GM21737 (cell line): Measurements from ENCODE around the gene CYP2W1.
A peak's percentile ranks its signal among the peaks of the same experiment; 100 is the strongest.

Source experiments
- ATAC-seq: cut with Tn5 transposase; IDR thresholded peaks from one replicate; pipeline ENCODE4 v1.9.1; 2021; ENCODE audit warnings: mild to moderate bottlenecking, moderate library complexity; ENCODE audit not compliant: unreplicated experiment

The CYP2W1 gene

GRCh38 chr7:1014681-1015080, 31.7 kb downstream of the CYP2W1 start:
- ATAC-seq: no peak

- no peak for ATAC-seq
Observed at GRCh38 chr7:1015196-1016121, 32.5 kb downstream of the CYP2W1 start.

- no peak for ATAC-seq
Observed at GRCh38 chr7:1016577-1017531, 33.9 kb downstream of the CYP2W1 start.

GRCh38 chr7:1017586-1018333, 34.8 kb downstream of the CYP2W1 start:
- ATAC-seq: no peak

GRCh38 chr7:1018334-1018695, 35.3 kb downstream of the CYP2W1 start:
- ATAC-seq: no peak

GRCh38 chr7:1019255-1019785, 36.3 kb downstream of the CYP2W1 start:
- no peak for ATAC-seq

GRCh38 chr7:1019789-1020610, 37.0 kb downstream of the CYP2W1 start:
- ATAC-seq: no peak

GRCh38 chr7:1020849-1021251, 37.9 kb downstream of the CYP2W1 start:
- no peak for ATAC-seq

GRCh38 chr7:1021366-1021765, 38.4 kb downstream of the CYP2W1 start:
- no peak for ATAC-seq

GRCh38 chr7:1021931-1022330, 39.0 kb downstream of the CYP2W1 start:
- ATAC-seq: no peak

- no peak for ATAC-seq
Observed at GRCh38 chr7:1022356-1022755, 39.4 kb downstream of the CYP2W1 start.

- ATAC-seq: no peak
Observed at GRCh38 chr7:1022801-1023465, 40.0 kb downstream of the CYP2W1 start.

- peak; percentile 50 for ATAC-seq
Observed at GRCh38 chr7:1024331-1024841, 41.4 kb downstream of the CYP2W1 start.

- no peak for ATAC-seq
Observed at GRCh38 chr7:1024876-1025742, 42.1 kb downstream of the CYP2W1 start.

- ATAC-seq: no peak
Observed at GRCh38 chr7:1025743-1026581, 43.0 kb downstream of the CYP2W1 start.

GRCh38 chr7:1026721-1027161, 43.8 kb downstream of the CYP2W1 start:
- no peak for ATAC-seq
